Neuronal stem cell (in vitro differentiated cells): ENCODE data around the gene TRIM24. TPM values are rescaled to one million over a fixed set of nuclear protein-coding genes. Genes with fewer than 3 reads are reported as not detected.
"Not testable (repeated sequence)": the region's sequence is repeated elsewhere in the genome, so short reads cannot be mapped to it uniquely, and the experiment has no call there.

Experiments used
- DNase-seq: peaks from one replicate; pipeline ENCODE4 v3.0.0-alpha.2; 2013; ENCODE audit warnings: low spot score
- H2AFZ ChIP-seq: one replicate; pipeline ENCODE4 v1.6.1; 2013; ENCODE audit warnings: mild to moderate bottlenecking, low read length, inconsistent platforms
- H2AK5ac ChIP-seq: 2 replicates; pipeline ENCODE4 v1.6.1; 2013; ENCODE audit warnings: low read depth, mild to moderate bottlenecking, inconsistent platforms, low read length, moderate library complexity, mixed read lengths
- H2BK120ac ChIP-seq: 2 replicates; pipeline ENCODE4 v1.6.1; 2013; ENCODE audit warnings: low read depth, mild to moderate bottlenecking, inconsistent platforms, low read length, moderate library complexity, mixed read lengths
- H2BK12ac ChIP-seq: one replicate; pipeline ENCODE4 v1.6.1; 2013; ENCODE audit warnings: low read length, inconsistent platforms
- H2BK15ac ChIP-seq: 2 replicates; pipeline ENCODE4 v1.6.1; 2013; ENCODE audit warnings: mild to moderate bottlenecking, low read length, inconsistent platforms, mixed read lengths
- H2BK5ac ChIP-seq: one replicate; pipeline ENCODE4 v1.6.1; 2013; ENCODE audit warnings: inconsistent platforms, mild to moderate bottlenecking, low read length, moderate library complexity
- H3K14ac ChIP-seq: one replicate; pipeline ENCODE4 v1.6.1; 2013; ENCODE audit warnings: low read length, inconsistent platforms
- H3K18ac ChIP-seq: 2 replicates; pipeline ENCODE4 v1.6.1; 2013; ENCODE audit warnings: low read length, inconsistent platforms
- H3K23ac ChIP-seq: 2 replicates; pipeline ENCODE4 v1.6.1; 2013; ENCODE audit warnings: low read depth, mild to moderate bottlenecking, mixed read lengths, low read length, inconsistent platforms; ENCODE audit not compliant: poor library complexity
- H3K27ac ChIP-seq: replicated peaks from 3 replicates; pipeline ENCODE4 v1.5.1; 2013; ENCODE audit warnings: low read length, inconsistent platforms
- H3K27me3 ChIP-seq, 3 experiments: 2 replicates each; pipeline ENCODE4 v1.6.1; 2013; ENCODE audit warnings: low read length in 3 of 3, mild to moderate bottlenecking in 2 of 3, inconsistent platforms in 1 of 3, low read depth in 1 of 3, mixed read lengths in 1 of 3, moderate library complexity in 1 of 3; ENCODE audit not compliant: control insufficient read depth in 3 of 3, insufficient read depth in 3 of 3
- H3K36me3 ChIP-seq, 2 donors: replicated peaks in 1 of 2; 2 replicates each; pipeline ENCODE4 v1.6.1; 2013; ENCODE audit warnings: low read length in 2 of 2; ENCODE audit not compliant: control insufficient read depth in 2 of 2, insufficient read depth in 2 of 2
- H3K4ac ChIP-seq: 2 replicates; pipeline ENCODE4 v1.6.1; 2013; ENCODE audit warnings: inconsistent platforms, mild to moderate bottlenecking, low read length, moderate library complexity
- H3K4me1 ChIP-seq, 2 donors: 1 replicate in 1 of 2; 2 replicates in 1 of 2; pipeline ENCODE4 v1.6.1; 2013; ENCODE audit warnings: low read length in 2 of 2, low read depth in 1 of 2; ENCODE audit not compliant: control insufficient read depth in 2 of 2, insufficient read depth in 1 of 2
- H3K4me2 ChIP-seq: one replicate; pipeline ENCODE4 v1.6.1; 2013; ENCODE audit warnings: mild to moderate bottlenecking, low read length, inconsistent platforms; ENCODE audit not compliant: insufficient read depth, poor library complexity, severe bottlenecking
- H3K4me3 ChIP-seq, 2 donors: 2 replicates each; pipeline ENCODE4 v1.5.1; 2013; ENCODE audit warnings: low read length in 2 of 2, mild to moderate bottlenecking in 2 of 2, inconsistent platforms in 1 of 2, moderate library complexity in 1 of 2
- H3K79me1 ChIP-seq: one replicate; pipeline ENCODE4 v1.6.1; 2013; ENCODE audit warnings: low read depth, mild to moderate bottlenecking, inconsistent platforms, low read length, moderate library complexity
- H3K9ac ChIP-seq: one replicate; pipeline ENCODE4 v1.6.1; 2013; ENCODE audit warnings: mild to moderate bottlenecking, low read depth, low read length, inconsistent platforms; ENCODE audit not compliant: poor library complexity
- H3K9me3 ChIP-seq, 2 donors: replicated peaks in 1 of 2; 2 replicates each; pipeline versions ENCODE3 to v1.6.1; 2013; ENCODE audit warnings: low read length in 2 of 2, mild to moderate bottlenecking in 2 of 2, inconsistent platforms in 1 of 2, low read depth in 1 of 2, mixed read lengths in 1 of 2, moderate library complexity in 1 of 2; ENCODE audit not compliant: control insufficient read depth in 2 of 2, insufficient read depth in 1 of 2
- H4K8ac ChIP-seq: one replicate; pipeline ENCODE4 v1.6.1; 2013; ENCODE audit warnings: low read depth, mild to moderate bottlenecking, inconsistent platforms, low read length, moderate library complexity
- H4K91ac ChIP-seq: one replicate; pipeline ENCODE4 v1.6.1; 2013; ENCODE audit warnings: low read length, low read depth, mild to moderate bottlenecking, inconsistent platforms; ENCODE audit not compliant: poor library complexity
- WGBS, 2 donors: extraction: QIAGEN DNeasy Blood & Tissue Kit; methylation state at CpG; one replicate each; pipeline ENCODE4 v1.1.7; 2013; ENCODE audit warnings: missing lambda C conversion rate in 2 of 2, mixed read lengths in 1 of 2; ENCODE audit not compliant: insufficient read length in 2 of 2, insufficient replicate concordance in 1 of 2; ENCODE audit errors: extremely low coverage in 2 of 2; 5-methylcytosine and 5-hydroxymethylcytosine counted together
- polyA plus RNA-seq, 2 experiments: library from polyadenylated mRNA; stranded (reverse); fragments of 200-250 nt; gene quantifications; one replicate each; pipeline ENCODE4 v1.2.3, GENCODE V29; 2013

Gene TRIM24
- polyA plus RNA-seq (2013, experiment 1 of 2), result 71.5 TPM
- polyA plus RNA-seq (2013, experiment 2 of 2), result 73.3 TPM

DNA sequence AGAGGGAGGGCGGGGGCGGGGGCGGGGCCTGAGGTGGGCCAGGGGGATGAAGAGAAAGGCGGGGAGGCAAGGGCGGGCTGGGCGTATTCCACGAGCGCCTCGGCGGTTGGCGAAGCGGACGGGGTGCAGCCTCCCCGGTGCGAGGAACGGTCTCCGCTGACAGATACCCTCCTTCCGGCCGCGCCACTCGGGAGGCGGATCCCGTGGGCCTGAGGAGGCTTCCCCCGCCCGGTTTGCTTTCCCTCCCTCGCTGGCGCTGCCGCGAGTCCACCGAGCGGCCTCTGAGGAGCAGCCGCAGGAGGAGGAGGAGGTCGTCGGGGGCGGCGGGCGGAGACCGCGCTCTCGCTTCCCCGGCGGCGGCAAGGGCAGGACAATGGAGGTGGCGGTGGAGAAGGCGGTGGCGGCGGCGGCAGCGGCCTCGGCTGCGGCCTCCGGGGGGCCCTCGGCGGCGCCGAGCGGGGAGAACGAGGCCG is at the start of gene TRIM24:
TSS of gene TRIM24 (plus strand) at position 84 of the 473 bp plus-strand sequence. CDS start at position 374, 290 bp downstream.
- H3K79me1 ChIP-seq, result peaks cover 9% of the 10 kb centered on the region
- no CpG with 5 or more reads among the region's 59 CpGs for WGBS, 2 donors
- H2AFZ ChIP-seq, result peak within 1 kb of the TSS; percentile 81
- peak within 1 kb of the TSS; percentile 98 for H3K14ac ChIP-seq
- peak within 1 kb of the TSS; percentile 99 for H3K18ac ChIP-seq
- H2BK5ac ChIP-seq, result peak within 1 kb of the TSS; percentile 99
- H3K27ac ChIP-seq, result peak within 1 kb of the TSS; percentile 97
- H3K4ac ChIP-seq, result peak within 1 kb of the TSS; percentile 53
- peak within 1 kb of the TSS; percentile 98 for H3K9ac ChIP-seq
- H3K4me2 ChIP-seq, result peak within 1 kb of the TSS; percentile 48
- H3K4me3 ChIP-seq, result peak within 1 kb of the TSS; percentile 59 to 100
- no peak within 1 kb of the TSS for H2BK120ac ChIP-seq
- H2AK5ac ChIP-seq, result peak within 1 kb of the TSS; percentile 88
- H4K91ac ChIP-seq, result peak within 1 kb of the TSS; percentile 95
- peak within 1 kb of the TSS; percentile 67 for H2BK15ac ChIP-seq
- H2BK12ac ChIP-seq, result peak within 1 kb of the TSS; percentile 22
- peaks cover 3 to 12% of the 10 kb centered on the region in 2 donors for H3K4me1 ChIP-seq
- H4K8ac ChIP-seq, result peak within 1 kb of the TSS; percentile 17
- H3K9me3 ChIP-seq, result peaks cover 2 to 25% of the 10 kb centered on the region in 2 donors
- no peak for DNase-seq
- peaks cover 5 to 26% of the 10 kb centered on the region in 2 donors for H3K36me3 ChIP-seq
- H3K23ac ChIP-seq, result peak within 1 kb of the TSS; percentile 99
- no peaks in the 10 kb centered on the region for H3K27me3 ChIP-seq

DNA sequence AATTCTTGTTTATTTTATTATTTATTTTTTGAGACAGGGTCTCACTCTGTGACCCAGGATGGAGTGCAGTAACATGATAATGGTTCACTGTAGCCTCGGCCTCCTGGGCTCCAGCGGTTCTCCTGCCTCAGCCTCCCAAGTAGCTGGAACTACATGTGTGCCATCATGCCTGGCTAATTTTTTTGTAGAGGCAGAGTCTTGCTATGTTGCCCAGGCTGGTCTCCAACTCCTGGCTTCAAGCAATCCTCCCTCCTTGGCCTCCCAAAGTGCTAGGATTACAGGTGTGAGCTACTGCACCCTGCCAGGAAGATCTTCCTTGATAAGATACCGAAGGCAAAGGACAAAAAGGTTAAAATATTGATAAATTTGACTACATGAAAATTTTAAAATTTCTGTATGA is 48.0 kb upstream of the TRIM24 start:
- WGBS, 2 donors, result no CpG with 5 or more reads among the region's 3 CpGs
- H3K4me1 ChIP-seq, H3K23ac ChIP-seq: not testable (repeated sequence)

DNA sequence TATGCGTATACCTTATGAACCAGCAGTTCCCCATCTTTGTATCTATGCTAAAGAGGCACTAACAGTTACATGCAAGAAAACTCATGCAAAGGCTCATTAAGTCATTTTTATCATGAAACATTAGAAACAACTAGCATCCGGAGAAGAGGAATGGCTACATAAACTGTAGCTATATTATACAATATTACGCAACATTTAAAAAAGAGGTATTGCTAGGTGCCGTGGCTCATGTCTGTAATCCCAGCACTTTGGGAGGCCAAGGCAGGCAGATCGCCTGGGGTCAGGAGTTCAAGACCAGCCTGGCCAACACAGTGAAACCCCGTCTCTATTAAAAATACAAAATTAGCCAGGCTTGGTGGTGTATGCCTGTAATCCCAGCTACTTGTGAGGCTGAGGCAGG is 47.1 kb upstream of the TRIM24 start:
- H3K4me1 ChIP-seq, H3K23ac ChIP-seq, H4K8ac ChIP-seq, DNase-seq, H4K91ac ChIP-seq, H3K9me3 ChIP-seq, H2BK15ac ChIP-seq, H3K79me1 ChIP-seq, H3K14ac ChIP-seq, H3K4me2 ChIP-seq, H2BK12ac ChIP-seq, H2AFZ ChIP-seq, H3K4ac ChIP-seq, H2AK5ac ChIP-seq, H3K27me3 ChIP-seq, H2BK120ac ChIP-seq, H3K9ac ChIP-seq, H3K4me3 ChIP-seq, H3K27ac ChIP-seq, H3K18ac ChIP-seq, H3K36me3 ChIP-seq, H2BK5ac ChIP-seq: not testable (repeated sequence)
- no CpG with 5 or more reads among the region's 6 CpGs for WGBS, 2 donors

More for the DNA sequence above, 48.0 kb upstream of the TRIM24 start:
- not testable (repeated sequence) for H4K91ac ChIP-seq, H2BK120ac ChIP-seq, H3K36me3 ChIP-seq, H3K79me1 ChIP-seq, H2BK12ac ChIP-seq, H2AFZ ChIP-seq, H3K4ac ChIP-seq, H3K14ac ChIP-seq, H3K4me3 ChIP-seq, H3K18ac ChIP-seq, H3K27me3 ChIP-seq, H4K8ac ChIP-seq, H2BK15ac ChIP-seq, DNase-seq, H2BK5ac ChIP-seq, H3K27ac ChIP-seq, H3K9ac ChIP-seq, H3K4me2 ChIP-seq, H3K9me3 ChIP-seq, H2AK5ac ChIP-seq

DNA sequence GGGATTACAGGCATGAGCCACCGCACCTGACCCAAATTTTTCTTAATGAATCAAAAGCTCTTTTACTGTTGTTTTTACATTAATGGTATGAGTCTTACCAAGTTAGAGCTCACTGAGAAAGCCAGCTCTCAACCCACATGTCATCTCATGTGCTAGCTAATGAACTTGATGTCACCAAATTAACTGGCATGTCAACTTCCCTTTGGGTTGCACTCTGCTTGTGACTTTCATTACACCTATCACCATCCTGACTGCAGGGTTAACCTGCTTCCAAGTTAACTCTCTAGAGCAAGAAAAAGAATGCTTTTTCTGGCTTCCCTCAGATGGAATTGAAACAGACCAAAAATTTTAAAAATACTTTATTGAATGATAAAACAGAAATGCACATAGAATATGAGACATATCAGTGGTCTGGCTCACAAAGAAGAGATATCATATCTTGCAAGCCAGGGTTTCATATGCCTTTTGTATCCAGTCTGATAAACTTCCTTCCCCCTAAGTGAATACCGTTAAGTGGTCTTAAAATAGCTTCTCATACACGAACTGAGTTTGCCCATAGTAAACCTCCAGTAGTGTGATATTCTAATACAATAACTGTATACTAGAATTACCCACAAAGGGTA is 42.9 kb upstream of the TRIM24 start:
- no peak overlapping the region for H3K27ac ChIP-seq

More for the DNA sequence above, 42.9 kb upstream of the TRIM24 start:
- DNase-seq, result no peak
- Histone ChIP-seq H3K27me3 (no peaks in the 10 kb centered on the region), H3K79me1 (no peaks in the 10 kb centered on the region), H3K4me3 (no peak overlapping the region), H2BK12ac (no peak overlapping the region), H3K9ac (no peak overlapping the region), H3K4me1 (no peaks in the 10 kb centered on the region), H2BK120ac (no peak overlapping the region), H4K91ac (no peak overlapping the region), H2BK15ac (no peak overlapping the region), H2AFZ (no peak overlapping the region), H3K14ac (no peak overlapping the region), H2AK5ac (no peak overlapping the region), H3K18ac (no peak overlapping the region), H3K4ac (no peak overlapping the region), H3K9me3 (no peaks in the 10 kb centered on the region), H3K36me3 (no peaks in the 10 kb centered on the region), H2BK5ac (no peak overlapping the region), H3K23ac (no peak overlapping the region), H3K4me2 (no peak overlapping the region), H4K8ac (no peak overlapping the region)
- WGBS, 2 donors, result no CpG with 5 or more reads among the region's 3 CpGs
